ENCODE data around the gene INHBE. TPM values are rescaled to one million over a fixed set of nuclear protein-coding genes. Genes with fewer than 3 reads are reported as not detected.

Gene INHBE
- total RNA-seq, 4 donors from 2014 or later: not detected

DNA sequence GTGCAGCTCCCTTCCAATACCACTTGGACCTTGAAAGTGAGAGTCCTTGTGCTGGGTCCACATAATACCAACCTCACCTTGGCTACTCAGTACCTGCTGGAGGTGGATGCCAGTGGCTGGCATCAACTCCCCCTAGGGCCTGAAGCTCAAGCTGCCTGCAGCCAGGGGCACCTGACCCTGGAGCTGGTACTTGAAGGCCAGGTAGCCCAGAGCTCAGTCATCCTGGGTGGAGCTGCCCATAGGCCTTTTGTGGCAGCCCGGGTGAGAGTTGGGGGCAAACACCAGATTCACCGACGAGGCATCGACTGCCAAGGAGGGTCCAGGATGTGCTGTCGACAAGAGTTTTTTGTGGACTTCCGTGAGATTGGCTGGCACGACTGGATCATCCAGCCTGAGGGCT, 5.7 kb upstream of the INHBE start:
- Histone ChIP-seq H3K9me3 (no peaks in the 10 kb centered on the region), H3K4me1 (peaks cover 0 to 11% (median 0%) of the 10 kb centered on the region in 3 donors), H3K27ac (no peak overlapping the region), H3K36me3 (no peaks in the 10 kb centered on the region), H3K27me3 (peaks cover 0 to 15% (median 0%) of the 10 kb centered on the region in 4 donors), H3K4me3 (no peak overlapping the region)
- 97% methylated on average over 6 of the region's 7 CpGs; no CpG with 5 or more reads in 1 of the 2 donors for WGBS, 2 donors
- TF ChIP-seq POLR2A (IDR thresholded peaks at IDR 0.05): no peak
- TF ChIP-seq, protein P1, sequence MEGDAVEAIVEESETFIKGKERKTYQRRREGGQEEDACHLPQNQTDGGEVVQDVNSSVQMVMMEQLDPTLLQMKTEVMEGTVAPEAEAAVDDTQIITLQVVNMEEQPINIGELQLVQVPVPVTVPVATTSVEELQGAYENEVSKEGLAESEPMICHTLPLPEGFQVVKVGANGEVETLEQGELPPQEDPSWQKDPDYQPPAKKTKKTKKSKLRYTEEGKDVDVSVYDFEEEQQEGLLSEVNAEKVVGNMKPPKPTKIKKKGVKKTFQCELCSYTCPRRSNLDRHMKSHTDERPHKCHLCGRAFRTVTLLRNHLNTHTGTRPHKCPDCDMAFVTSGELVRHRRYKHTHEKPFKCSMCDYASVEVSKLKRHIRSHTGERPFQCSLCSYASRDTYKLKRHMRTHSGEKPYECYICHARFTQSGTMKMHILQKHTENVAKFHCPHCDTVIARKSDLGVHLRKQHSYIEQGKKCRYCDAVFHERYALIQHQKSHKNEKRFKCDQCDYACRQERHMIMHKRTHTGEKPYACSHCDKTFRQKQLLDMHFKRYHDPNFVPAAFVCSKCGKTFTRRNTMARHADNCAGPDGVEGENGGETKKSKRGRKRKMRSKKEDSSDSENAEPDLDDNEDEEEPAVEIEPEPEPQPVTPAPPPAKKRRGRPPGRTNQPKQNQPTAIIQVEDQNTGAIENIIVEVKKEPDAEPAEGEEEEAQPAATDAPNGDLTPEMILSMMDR (IDR thresholded peaks at IDR 0.05): no peak
- intact Hi-C loops (cut with DNase I): no loop called here
- DNase-seq: no peak

DNA sequence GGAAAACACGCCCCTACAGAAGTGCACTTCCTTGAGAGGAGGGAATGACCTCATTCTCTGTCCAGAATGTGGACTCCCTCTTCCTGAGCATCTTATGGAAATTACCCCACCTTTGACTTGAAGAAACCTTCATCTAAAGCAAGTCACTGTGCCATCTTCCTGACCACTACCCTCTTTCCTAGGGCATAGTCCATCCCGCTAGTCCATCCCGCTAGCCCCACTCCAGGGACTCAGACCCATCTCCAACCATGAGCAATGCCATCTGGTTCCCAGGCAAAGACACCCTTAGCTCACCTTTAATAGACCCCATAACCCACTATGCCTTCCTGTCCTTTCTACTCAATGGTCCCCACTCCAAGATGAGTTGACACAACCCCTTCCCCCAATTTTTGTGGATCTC, 5.0 kb upstream of the INHBE start:
- Histone ChIP-seq H3K4me1 (peaks cover 0 to 11% (median 0%) of the 10 kb centered on the region in 3 donors), H3K27me3 (peaks cover 0 to 20% (median 0%) of the 10 kb centered on the region in 4 donors), H3K4me3 (no peak overlapping the region), H3K36me3 (no peaks in the 10 kb centered on the region), H3K27ac (no peak overlapping the region), H3K9me3 (no peaks in the 10 kb centered on the region)
- 72 to 100% methylated on average over 2 to 3 of the region's 3 CpGs for WGBS, 2 donors
- DNase-seq: no peak
- intact Hi-C loops (cut with DNase I): loop anchor here (5.0 to 10.0 kb wide), 2 partner anchors 145 to 183 kb away; no protein-coding TSS in a partner anchor
- no peak for TF ChIP-seq POLR2A (IDR thresholded peaks at IDR 0.05)
- TF ChIP-seq, protein P1 (IDR thresholded peaks at IDR 0.05): no peak

DNA sequence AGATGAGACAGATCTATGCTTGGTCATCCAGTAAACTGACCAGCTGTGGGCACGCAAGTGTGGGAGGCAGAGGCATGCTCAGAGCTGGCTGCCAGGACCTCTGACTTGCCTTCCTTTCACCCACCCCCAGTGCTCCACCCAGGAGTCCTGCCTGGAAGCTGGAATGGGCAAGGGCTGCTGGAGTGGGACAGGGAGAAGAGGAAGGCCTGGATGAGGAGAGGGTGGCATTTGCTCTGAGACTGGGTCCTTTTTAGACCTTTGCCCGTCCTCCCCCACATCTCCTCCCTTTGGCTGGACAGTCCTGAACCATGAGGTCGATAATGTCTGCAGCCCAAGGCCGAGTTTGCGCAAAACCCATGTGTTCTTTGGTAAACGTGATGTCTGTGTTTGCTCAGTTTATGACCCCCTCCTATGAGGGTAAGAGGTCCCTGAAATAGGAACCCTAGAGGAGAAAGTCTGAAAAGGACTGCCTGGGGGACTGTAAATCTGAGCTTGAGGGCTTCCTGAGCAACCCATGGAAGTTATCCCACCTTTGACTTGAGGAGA, 3.8 kb upstream of the INHBE start:
- H3K4me1 ChIP-seq: peaks cover 0 to 17% (median 0%) of the 10 kb centered on the region in 3 donors
- no peaks in the 10 kb centered on the region for H3K9me3 ChIP-seq
- no peak for DNase-seq
- intact Hi-C loops (cut with DNase I): loop anchor here (5.0 to 10.0 kb wide), 2 partner anchors 147 to 184 kb away; no protein-coding TSS in a partner anchor
- H3K27ac ChIP-seq: no peak overlapping the region
- WGBS, 2 donors: 72 to 76% methylated on average over 5 to 6 of the region's 6 CpGs
- H3K4me3 ChIP-seq: no peak overlapping the region
- TF ChIP-seq, protein P1 (IDR thresholded peaks at IDR 0.05): no peak
- TF ChIP-seq POLR2A (IDR thresholded peaks at IDR 0.05): no peak
- no peaks in the 10 kb centered on the region for H3K36me3 ChIP-seq
- peaks cover 0 to 30% (median 0%) of the 10 kb centered on the region in 4 donors for H3K27me3 ChIP-seq

DNA sequence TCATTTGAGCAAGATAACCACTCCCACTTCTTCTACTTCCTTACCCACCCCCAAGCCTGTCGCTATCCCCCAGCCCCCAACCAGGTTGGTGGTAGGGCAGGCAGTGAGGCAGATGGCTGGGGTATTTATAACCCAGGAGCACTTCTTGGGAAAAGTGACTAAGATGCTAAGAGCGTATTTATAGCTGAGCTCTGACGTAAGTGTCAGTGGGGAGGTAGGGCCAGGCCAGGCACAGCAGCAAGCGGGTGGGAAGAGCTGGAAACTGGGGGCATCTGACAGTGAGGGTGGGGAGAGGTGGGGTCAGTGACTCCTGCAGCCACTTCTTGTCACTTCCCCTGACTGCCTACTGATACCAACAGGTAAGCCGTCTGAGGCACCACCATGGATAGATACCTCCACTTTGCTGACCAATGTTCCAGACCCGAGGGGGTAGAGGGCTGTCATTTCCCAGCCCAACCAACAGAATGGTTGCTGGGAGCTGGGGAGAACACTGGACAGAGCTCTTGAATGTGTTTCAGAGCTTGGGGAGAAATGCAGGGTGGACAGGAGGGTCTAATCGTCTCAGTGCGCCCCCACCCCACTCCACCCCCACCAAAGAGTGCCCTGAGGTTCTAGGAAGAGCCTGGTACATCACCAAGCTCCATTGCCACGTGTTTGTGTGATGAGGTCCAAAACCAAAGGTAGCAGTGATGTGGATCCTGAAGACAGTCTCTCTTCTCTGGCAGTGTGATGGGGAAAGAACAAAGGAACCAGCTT, 2.7 kb upstream of the INHBE start:
- intact Hi-C loops (cut with DNase I): loop anchor here (5.0 to 10.0 kb wide), 2 partner anchors 148 to 185 kb away; no protein-coding TSS in a partner anchor
- Histone ChIP-seq H3K27ac (peak overlapping the region in 2 of 4 donors; percentile 21 to 44), H3K36me3 (no peaks in the 10 kb centered on the region), H3K4me3 (no peak overlapping the region), H3K9me3 (no peaks in the 10 kb centered on the region), H3K4me1 (peaks cover 0 to 19% (median 0%) of the 10 kb centered on the region in 3 donors), H3K27me3 (peaks cover 0 to 34% (median 0%) of the 10 kb centered on the region in 4 donors)
- TF ChIP-seq, protein P1 (IDR thresholded peaks at IDR 0.05): no peak
- no peak for TF ChIP-seq POLR2A (IDR thresholded peaks at IDR 0.05)
- no peak for DNase-seq
- 25 to 32% methylated on average over 5 to 8 of the region's 9 CpGs for WGBS, 2 donors
